Measurements from ENCODE around the gene APLP2.

DNA sequence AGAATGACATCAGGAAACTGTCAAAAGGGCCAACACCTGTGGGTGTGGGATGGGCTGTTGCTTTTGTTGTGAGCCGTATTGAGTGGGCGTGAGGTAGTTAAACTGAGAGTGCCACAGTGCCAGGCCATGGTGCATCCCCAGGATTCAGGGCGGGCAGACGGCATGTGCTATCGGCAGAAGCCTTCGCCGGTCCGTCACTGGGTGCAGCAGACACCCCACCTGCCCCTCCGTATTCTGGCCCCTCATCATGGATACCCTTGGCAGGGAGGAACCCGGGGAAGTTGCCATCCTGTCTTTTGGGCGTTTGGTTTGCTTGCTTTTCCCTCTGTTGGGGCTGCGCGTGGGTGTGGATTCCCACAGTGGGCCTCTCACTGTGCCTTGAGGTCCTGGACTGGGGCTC, 117.4 kb downstream of the APLP2 start:
- TF ChIP-seq CTCF (IDR thresholded peaks at IDR 0.05): no peak
- no peak for TF ChIP-seq POLR2A (IDR thresholded peaks at IDR 0.05)

Data from Peyer's patch (tissue), 4 donors.